Right hindlimb (tissue), 1 donor: ENCODE results near the gene OR1L4.

Source experiments
- DNase-seq: peaks from one replicate; pipeline ENCODE4 v3.0.0-alpha.2; 2018

Gene OR1L4, protein sequence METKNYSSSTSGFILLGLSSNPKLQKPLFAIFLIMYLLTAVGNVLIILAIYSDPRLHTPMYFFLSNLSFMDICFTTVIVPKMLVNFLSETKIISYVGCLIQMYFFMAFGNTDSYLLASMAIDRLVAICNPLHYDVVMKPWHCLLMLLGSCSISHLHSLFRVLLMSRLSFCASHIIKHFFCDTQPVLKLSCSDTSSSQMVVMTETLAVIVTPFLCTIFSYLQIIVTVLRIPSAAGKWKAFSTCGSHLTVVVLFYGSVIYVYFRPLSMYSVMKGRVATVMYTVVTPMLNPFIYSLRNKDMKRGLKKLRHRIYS

GRCh38 chr9:122723690-122724089 lies at the start of gene OR1L4:
Gene OR1L4, plus strand, starts transcription at chr9:122723990. Its CDS starts 0 bp downstream, at chr9:122723990.
- no peak for DNase-seq

DNA sequence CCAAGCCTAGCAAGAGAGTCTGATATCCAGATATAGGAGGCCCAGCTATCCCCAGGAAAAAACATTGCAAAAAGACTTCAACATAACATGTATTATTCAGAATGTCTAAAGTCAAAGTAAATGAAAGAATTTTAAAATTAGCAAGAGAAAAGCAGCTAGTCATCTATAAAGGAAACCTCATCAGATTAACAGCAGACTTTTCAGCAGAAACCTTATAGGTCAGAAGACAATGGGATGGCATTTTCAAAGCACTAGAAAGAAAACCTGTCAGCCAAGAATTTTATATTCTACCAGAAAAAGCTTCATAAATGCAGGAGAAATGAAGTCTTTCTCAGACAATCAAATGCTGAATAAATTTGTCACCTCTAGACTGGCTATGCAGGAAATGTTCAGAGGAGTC lies 38.9 kb upstream of the OR1L4 start:
- DNase-seq: no peak

- no peak for DNase-seq
Measured at GRCh38 chr9:122695696-122696095, 28.1 kb upstream of the OR1L4 start.

GRCh38 chr9:122718038-122718437 lies 5.8 kb upstream of the OR1L4 start:
- no peak for DNase-seq

DNA sequence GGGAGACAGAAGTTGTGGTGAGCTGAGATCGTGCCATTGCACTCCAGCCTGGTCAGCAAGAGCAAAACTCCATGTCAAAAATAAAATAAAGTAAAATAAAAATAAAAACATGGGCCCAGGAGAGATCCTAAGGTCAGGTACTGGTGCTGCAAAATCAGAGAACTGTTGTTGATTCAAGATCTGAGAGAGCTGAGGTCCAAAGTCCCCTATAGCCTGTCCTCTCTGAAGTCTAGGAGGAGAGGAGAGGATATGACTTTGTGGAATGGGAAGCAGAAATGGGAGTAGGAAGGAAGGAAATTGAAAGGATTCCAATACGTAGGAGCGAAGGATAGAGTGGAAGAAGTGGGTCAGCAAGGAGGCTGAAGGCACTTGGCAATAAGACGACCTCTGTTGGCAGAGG lies 4.6 kb upstream of the OR1L4 start:
- no peak for DNase-seq

DNA sequence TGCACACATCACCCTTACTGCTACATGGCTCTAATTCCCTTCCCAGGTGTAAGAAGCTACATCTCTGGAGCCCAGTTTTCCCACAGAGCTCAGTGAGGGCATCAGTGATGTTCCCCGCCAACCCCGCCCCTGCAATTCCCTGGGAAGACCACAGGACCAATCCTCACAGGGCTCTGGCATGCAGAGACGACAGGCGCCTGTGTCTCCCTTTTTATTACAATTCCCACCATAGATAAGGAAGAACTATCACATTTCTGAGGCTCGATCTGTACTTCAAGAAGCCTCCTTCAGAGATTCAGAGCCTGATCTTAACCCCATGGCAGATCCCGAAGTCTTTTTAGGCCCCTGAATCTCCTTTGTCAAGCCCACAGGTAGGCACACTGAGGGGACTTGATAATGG lies 18.2 kb downstream of the OR1L4 start, which contains the start of gene OR1L6:
TSS of gene OR1L6 (plus strand) at position 301 of the 400 bp plus-strand sequence. CDS start 7,545 bp downstream, outside the sequence.
- no peak for DNase-seq

- DNase-seq: no peak
Measured at GRCh38 chr9:122754825-122755224, 31.0 kb downstream of the OR1L4 start.

GRCh38 chr9:122767817-122768216 lies 44.0 kb downstream of the OR1L4 start:
- no peak for DNase-seq
